ENCODE results near the gene RALGAPA1. TPM values are rescaled to one million over a fixed set of nuclear protein-coding genes. Genes with fewer than 3 reads are reported as not detected.
"Not testable (repeated sequence)": the region's sequence is repeated elsewhere in the genome, so short reads cannot be mapped to it uniquely, and the experiment has no call there.

Gene RALGAPA1
- polyA plus RNA-seq, 6 donors from 2014 or later = 9.7 to 29.8 (median 20.7) TPM

DNA sequence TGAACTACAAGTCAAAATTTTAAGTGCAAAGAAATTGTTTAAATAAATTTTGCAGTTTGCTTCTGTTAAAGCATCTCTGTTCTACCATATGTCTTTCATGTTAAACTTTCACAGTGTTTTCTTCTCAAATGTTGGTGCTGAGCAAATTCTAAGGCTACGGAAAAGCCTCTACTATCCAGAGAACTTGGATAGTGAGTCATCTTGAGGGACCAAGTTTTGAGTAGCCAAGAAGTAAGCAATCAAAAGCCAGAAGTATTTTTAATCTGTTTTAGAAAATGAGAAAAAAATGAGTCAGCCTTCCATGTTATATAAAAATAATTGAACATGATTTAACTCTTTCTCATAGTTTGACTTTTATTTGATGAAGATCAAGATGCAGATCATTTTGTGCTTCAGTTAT is 20.4 kb upstream of the RALGAPA1 start:
- DNase-seq (no peak), ATAC-seq (ENCODE audit: low read depth in 2 of 2) (no peak)
- Mint-ChIP-seq H3K9me3 (no peaks in the 10 kb centered on the region), H3K4me3 (peak overlapping the region in 2 of 8 donors; percentile 54 to 87), H3K27ac (no peak overlapping the region), H3K4me1 (peaks cover 9 to 22% (median 14%) of the 10 kb centered on the region in 3 donors), H3K36me3 (no peaks in the 10 kb centered on the region), H3K27me3 (no peaks in the 10 kb centered on the region)

- Mint-ChIP-seq H3K9me3 (no peaks in the 10 kb centered on the region), H3K4me3 (peak overlapping the region; percentile 5 to 97 (median 92)), H3K27me3 (no peaks in the 10 kb centered on the region), H3K36me3 (no peaks in the 10 kb centered on the region), H3K27ac (peak overlapping the region in 3 of 6 donors; percentile 60 to 74 (median 69)), H3K4me1 (peaks cover 9 to 22% (median 14%) of the 10 kb centered on the region in 3 donors)
- no peak for ATAC-seq (ENCODE audit: low read depth in 2 of 2)
- DNase-seq = no peak
Measured at GRCh38 chr14:35827678-35828472, 18.8 kb upstream of the RALGAPA1 start.

DNA sequence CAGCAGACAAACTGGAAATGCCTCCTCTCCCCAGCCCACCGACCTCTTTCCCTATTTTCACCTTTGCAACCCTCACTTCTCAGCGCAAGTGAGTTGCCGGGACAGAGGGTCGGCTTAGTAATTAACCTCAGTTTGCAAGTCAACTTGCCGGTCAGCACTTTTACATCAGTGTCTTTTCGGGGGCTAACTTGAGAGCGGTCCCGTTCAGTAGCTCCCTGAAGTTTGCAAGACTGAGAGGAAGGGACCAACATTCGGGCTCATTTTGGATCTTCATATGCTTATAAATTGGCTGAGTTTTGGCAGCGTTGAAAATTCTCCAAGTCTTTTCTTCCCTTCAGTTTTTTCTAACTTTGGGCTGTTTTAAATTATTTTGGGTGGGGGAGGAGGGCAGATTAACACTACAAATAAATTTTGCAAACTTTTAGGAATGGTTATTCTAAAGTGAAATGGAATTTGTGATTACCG is 17.9 kb upstream of the RALGAPA1 start:
- H3K27ac Mint-ChIP-seq = peak overlapping the region; percentile 41 to 88 (median 74)
- H3K27me3 Mint-ChIP-seq = no peaks in the 10 kb centered on the region
- peak overlapping the region; percentile 81 to 98 (median 94) for H3K4me3 Mint-ChIP-seq
- no peak for ATAC-seq (ENCODE audit: low read depth in 2 of 2)
- H3K9me3 Mint-ChIP-seq = no peaks in the 10 kb centered on the region
- peaks cover 9 to 22% (median 14%) of the 10 kb centered on the region in 3 donors for H3K4me1 Mint-ChIP-seq
- no peaks in the 10 kb centered on the region for H3K36me3 Mint-ChIP-seq
- DNase-seq = no peak

- DNase-seq = peak; percentile 96
- no peaks in the 10 kb centered on the region for H3K27me3 Mint-ChIP-seq
- peaks cover 13 to 22% (median 14%) of the 10 kb centered on the region in 3 donors for H3K4me1 Mint-ChIP-seq
- H3K4me3 Mint-ChIP-seq = peak within 1 kb of the TSS; percentile 81 to 98 (median 94)
- H3K36me3 Mint-ChIP-seq = no peaks in the 10 kb centered on the region
- ATAC-seq (ENCODE audit: low read depth in 2 of 2) = peak; percentile 95
- H3K9me3 Mint-ChIP-seq = no peaks in the 10 kb centered on the region
- peak within 1 kb of the TSS; percentile 69 to 97 (median 88) for H3K27ac Mint-ChIP-seq
Measured at GRCh38 chr14:35826218-35826951, 17.3 kb upstream of the RALGAPA1 start, which contains the start of gene BRMS1L. Gene BRMS1L, plus strand, starts transcription at chr14:35826338. Its CDS starts 179 bp downstream, at chr14:35826517.

- H3K36me3 Mint-ChIP-seq = no peaks in the 10 kb centered on the region
- DNase-seq (no peak), ATAC-seq (ENCODE audit: low read depth in 2 of 2) (no peak)
- peak overlapping the region; percentile 81 to 98 (median 94) for H3K4me3 Mint-ChIP-seq
- peaks cover 13 to 22% (median 14%) of the 10 kb centered on the region in 3 donors for H3K4me1 Mint-ChIP-seq
- peak overlapping the region; percentile 44 to 97 (median 60) for H3K27ac Mint-ChIP-seq
- no peaks in the 10 kb centered on the region for H3K27me3 Mint-ChIP-seq
- no peaks in the 10 kb centered on the region for H3K9me3 Mint-ChIP-seq
Measured at GRCh38 chr14:35825968-35826217, 16.8 kb upstream of the RALGAPA1 start.

GRCh38 chr14:35824446-35825165 is 15.5 kb upstream of the RALGAPA1 start:
- peak overlapping the region in 6 of 8 donors; percentile 81 to 96 (median 85) for H3K4me3 Mint-ChIP-seq
- H3K27me3 Mint-ChIP-seq; DNase-seq; ATAC-seq (ENCODE audit: low read depth in 2 of 2); H3K36me3 Mint-ChIP-seq; H3K9me3 Mint-ChIP-seq: not testable (repeated sequence)
- H3K4me1 Mint-ChIP-seq = peaks cover 13 to 22% (median 14%) of the 10 kb centered on the region in 3 donors
- peak overlapping the region in 1 of 6 donors; percentile 50 for H3K27ac Mint-ChIP-seq

- DNase-seq (no peak), ATAC-seq (ENCODE audit: low read depth in 2 of 2) (no peak)
- H3K4me3 Mint-ChIP-seq = peak overlapping the region in 1 of 8 donors; percentile 48
Measured at GRCh38 chr14:35822501-35822900, 13.4 kb upstream of the RALGAPA1 start.

DNA sequence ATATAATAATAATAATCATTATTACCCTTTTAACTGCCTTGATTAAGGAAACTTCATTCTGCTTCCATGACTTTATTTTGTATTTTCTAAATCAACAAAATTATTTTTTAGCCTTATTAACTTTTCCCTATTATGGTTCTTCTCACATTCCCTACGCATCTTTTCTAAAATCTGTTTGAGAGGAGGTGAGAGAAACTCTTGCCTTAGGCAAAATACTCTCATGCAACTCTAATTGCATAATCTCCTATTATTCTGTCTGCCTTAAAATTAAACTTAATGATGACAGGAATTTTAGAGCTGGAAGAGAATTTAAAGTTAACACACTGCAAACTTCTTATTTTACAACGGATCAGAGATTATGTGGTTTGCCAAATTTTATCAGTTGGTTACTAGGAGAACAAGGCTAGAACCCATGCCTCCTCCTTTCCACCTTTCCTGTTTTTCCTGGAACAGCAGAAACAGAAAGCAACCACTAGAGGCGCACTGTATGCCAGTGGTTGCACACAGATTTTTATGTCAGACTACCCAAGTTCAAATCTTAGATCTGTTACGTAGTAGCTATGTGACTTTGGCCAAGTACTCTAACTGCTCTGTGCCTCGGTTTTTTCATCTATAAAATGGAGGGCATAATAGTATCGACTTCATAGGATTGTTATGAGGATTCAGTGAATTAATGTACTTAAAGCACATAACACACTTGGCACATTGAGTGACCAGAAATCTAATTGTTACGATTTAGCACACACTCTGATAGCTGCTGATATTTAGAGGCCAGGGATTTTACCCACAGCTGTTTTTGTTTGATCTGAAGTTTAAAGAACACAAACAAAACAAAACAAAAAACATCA is 12.7 kb upstream of the RALGAPA1 start:
- Mint-ChIP-seq H3K4me1 (peaks cover under 1 to 9% (median 4%) of the 10 kb centered on the region in 3 donors), H3K4me3 (peak overlapping the region in 1 of 8 donors; percentile 60), H3K36me3 (no peaks in the 10 kb centered on the region), H3K27ac (peak overlapping the region in 1 of 6 donors; percentile 33), H3K9me3 (no peaks in the 10 kb centered on the region), H3K27me3 (no peaks in the 10 kb centered on the region)
- DNase-seq (peak; percentile 7), ATAC-seq (ENCODE audit: low read depth in 2 of 2) (no peak)

More at GRCh38 chr14:35822501-35822900, 13.4 kb upstream of the RALGAPA1 start:
- no peaks in the 10 kb centered on the region for H3K36me3 Mint-ChIP-seq
- H3K27ac Mint-ChIP-seq = peak overlapping the region in 2 of 6 donors; percentile 33 to 73
- H3K4me1 Mint-ChIP-seq = peaks cover 8 to 16% (median 8%) of the 10 kb centered on the region in 3 donors
- no peaks in the 10 kb centered on the region for H3K9me3 Mint-ChIP-seq
- no peaks in the 10 kb centered on the region for H3K27me3 Mint-ChIP-seq

GRCh38 chr14:35819591-35820540 is 10.8 kb upstream of the RALGAPA1 start:
- Mint-ChIP-seq H3K4me1 (peaks cover 0 to 4% (median 0%) of the 10 kb centered on the region in 3 donors), H3K27ac (no peak overlapping the region), H3K27me3 (no peaks in the 10 kb centered on the region), H3K36me3 (no peaks in the 10 kb centered on the region), H3K4me3 (no peak overlapping the region), H3K9me3 (no peaks in the 10 kb centered on the region)
- ATAC-seq (ENCODE audit: low read depth in 2 of 2) (no peak), DNase-seq (no peak)

- H3K27ac Mint-ChIP-seq = no peak overlapping the region
- no peaks in the 10 kb centered on the region for H3K27me3 Mint-ChIP-seq
- peaks cover 0 to 4% (median 0%) of the 10 kb centered on the region in 3 donors for H3K4me1 Mint-ChIP-seq
- no peak overlapping the region for H3K4me3 Mint-ChIP-seq
- no peaks in the 10 kb centered on the region for H3K9me3 Mint-ChIP-seq
- ATAC-seq (ENCODE audit: low read depth in 2 of 2) = peak; percentile 32 to 42
- DNase-seq = peak; percentile 15
- H3K36me3 Mint-ChIP-seq = no peaks in the 10 kb centered on the region
Measured at GRCh38 chr14:35818346-35819115, 9.4 kb upstream of the RALGAPA1 start.

GRCh38 chr14:35814371-35815005 is 5.4 kb upstream of the RALGAPA1 start:
- Mint-ChIP-seq H3K27ac (peak overlapping the region in 1 of 6 donors; percentile 74), H3K27me3 (no peaks in the 10 kb centered on the region), H3K4me3 (no peak overlapping the region), H3K4me1 (peaks cover 0 to 4% (median under 1%) of the 10 kb centered on the region in 3 donors), H3K9me3 (no peaks in the 10 kb centered on the region), H3K36me3 (no peaks in the 10 kb centered on the region)
- DNase-seq (peak; percentile 66), ATAC-seq (ENCODE audit: low read depth in 2 of 2) (peak; percentile 87 to 95)

Measured in naive B cell (primary cell).